ENCODE results near the gene FANCG.

The FANCG gene

GRCh38 chr9:35060548-35061207, 19.1 kb downstream of the FANCG start:
- DNase-seq (ENCODE audit: low read depth): no peak

- DNase-seq (ENCODE audit: low read depth): no peak
Measured at GRCh38 chr9:35059438-35059837, 20.3 kb downstream of the FANCG start.

GRCh38 chr9:35057271-35057620, 22.5 kb downstream of the FANCG start:
- DNase-seq (ENCODE audit: low read depth): no peak

GRCh38 chr9:35056571-35057270, 23.0 kb downstream of the FANCG start:
- DNase-seq (ENCODE audit: low read depth): no peak

GRCh38 chr9:35054871-35055644, 24.7 kb downstream of the FANCG start:
- DNase-seq (ENCODE audit: low read depth): no peak

GRCh38 chr9:35054185-35054835, 25.4 kb downstream of the FANCG start:
- DNase-seq (ENCODE audit: low read depth): no peak

GRCh38 chr9:35051069-35051967, 28.4 kb downstream of the FANCG start:
- peak; percentile 47 for DNase-seq (ENCODE audit: low read depth)

GRCh38 chr9:35048511-35048910, 31.2 kb downstream of the FANCG start:
- no peak for DNase-seq (ENCODE audit: low read depth)

- DNase-seq (ENCODE audit: low read depth): no peak
Measured at GRCh38 chr9:35044071-35044470, 35.7 kb downstream of the FANCG start.

- no peak for DNase-seq (ENCODE audit: low read depth)
Measured at GRCh38 chr9:35042891-35043545, 36.7 kb downstream of the FANCG start.

GRCh38 chr9:35042081-35042604, 37.6 kb downstream of the FANCG start:
- DNase-seq (ENCODE audit: low read depth): no peak

GRCh38 chr9:35035851-35036701, 43.7 kb downstream of the FANCG start:
- DNase-seq (ENCODE audit: low read depth): no peak

- DNase-seq (ENCODE audit: low read depth): no peak
Measured at GRCh38 chr9:35033101-35033500, 46.6 kb downstream of the FANCG start.

- no peak for DNase-seq (ENCODE audit: low read depth)
Measured at GRCh38 chr9:35029852-35030251, 49.9 kb downstream of the FANCG start.

- DNase-seq (ENCODE audit: low read depth): no peak
Measured at GRCh38 chr9:35029241-35029640, 50.5 kb downstream of the FANCG start.

- DNase-seq (ENCODE audit: low read depth): no peak
Measured at GRCh38 chr9:35028341-35028740, 51.4 kb downstream of the FANCG start.

- DNase-seq (ENCODE audit: low read depth): no peak
Measured at GRCh38 chr9:35027860-35028259, 51.9 kb downstream of the FANCG start.

- DNase-seq (ENCODE audit: low read depth): no peak
Measured at GRCh38 chr9:35027374-35027773, 52.4 kb downstream of the FANCG start.

- no peak for DNase-seq (ENCODE audit: low read depth)
Measured at GRCh38 chr9:35026671-35027070, 53.1 kb downstream of the FANCG start.

Measured in CMK (cell line).